Activated CD4-positive, alpha-beta T cell treated with anti-CD3 and anti-CD28 coated beads, Interleukin-2, Interleukin-6, amounts not matched to agents 100 ng/mL and 50 ng/mL, durations not matched to agents 16 hours and 8 hours (primary cell): ENCODE results near the gene RPUSD3.

Experiments
- DNase-seq: peaks from one replicate; pipeline ENCODE4 v3.0.0-alpha.2; 2020

Gene RPUSD3

DNA sequence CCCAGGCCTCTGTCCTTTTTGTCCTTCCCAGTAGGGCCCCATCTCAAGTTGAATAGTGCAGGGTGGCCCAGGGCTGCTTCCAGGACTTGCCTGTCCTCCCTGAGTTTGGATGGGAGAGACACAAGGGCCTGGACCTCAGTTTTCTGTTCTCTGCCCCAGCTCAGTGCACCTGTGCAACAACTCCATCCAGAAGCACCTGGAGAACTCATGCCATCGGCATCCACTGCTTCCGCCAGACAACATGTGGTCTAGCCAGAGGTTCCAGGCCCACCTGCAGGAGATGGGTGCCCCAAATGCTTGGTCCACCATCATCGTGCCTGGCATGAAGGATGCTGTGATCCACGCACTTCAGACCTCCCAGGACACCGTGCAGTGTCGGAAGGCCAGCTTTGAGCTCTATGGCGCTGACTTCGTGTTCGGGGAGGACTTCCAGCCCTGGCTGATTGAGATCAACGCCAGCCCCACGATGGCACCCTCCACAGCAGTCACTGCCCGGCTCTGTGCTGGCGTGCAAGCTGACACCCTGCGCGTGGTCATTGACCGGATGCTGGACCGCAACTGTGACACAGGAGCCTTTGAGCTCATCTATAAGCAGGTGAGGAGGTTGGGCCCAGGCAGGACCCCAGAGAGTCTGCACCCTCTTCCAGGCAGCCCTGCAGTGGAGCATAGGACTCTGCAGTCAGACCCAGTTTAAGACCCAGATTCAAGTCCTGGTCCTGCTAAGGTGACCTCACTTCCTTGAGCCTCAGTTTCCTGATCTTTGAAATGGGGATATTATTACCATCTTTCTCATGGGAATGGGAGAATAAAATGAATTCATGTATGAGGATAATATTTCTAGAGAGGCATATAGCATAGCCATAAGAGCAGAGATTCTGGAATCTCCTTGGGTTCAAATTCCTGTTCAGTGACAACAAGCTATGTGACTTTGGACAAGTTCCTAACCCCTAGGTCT, 14.7 kb downstream of the RPUSD3 start:
- no peak for DNase-seq

DNA sequence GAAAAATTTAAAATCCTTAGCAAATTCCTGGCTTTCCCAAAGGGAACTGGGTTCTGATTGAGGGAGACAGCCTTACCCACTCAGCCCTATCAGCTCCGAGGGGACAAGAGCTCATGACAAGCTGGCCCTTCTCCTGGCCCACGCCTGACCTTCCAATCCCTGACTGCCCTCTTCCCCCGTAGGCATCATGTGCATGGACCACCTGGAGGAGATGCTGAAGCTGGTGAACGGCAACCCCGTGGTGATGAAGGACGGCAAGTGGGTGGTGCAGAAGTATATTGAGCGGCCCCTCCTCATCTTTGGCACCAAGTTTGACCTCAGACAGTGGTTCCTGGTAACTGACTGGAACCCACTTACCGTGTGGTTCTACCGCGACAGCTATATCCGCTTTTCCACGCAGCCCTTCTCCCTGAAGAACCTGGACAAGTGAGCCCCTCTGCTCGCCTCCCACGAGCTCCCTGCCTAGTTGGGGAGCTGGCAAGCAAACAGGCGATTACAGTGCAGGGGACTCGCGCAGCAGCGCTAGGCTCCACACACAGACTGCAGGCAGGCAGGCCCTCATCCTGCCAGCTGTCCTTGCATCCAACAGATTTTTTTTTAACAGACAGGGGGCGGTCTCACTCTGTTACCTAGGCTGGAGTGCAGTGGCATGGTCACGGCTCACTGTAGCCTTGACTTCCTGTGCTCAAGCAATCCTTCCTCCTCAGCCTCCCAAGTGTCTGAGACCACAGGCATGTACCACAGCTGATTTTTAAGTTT, 16.8 kb downstream of the RPUSD3 start:
- DNase-seq: peak; percentile 45

DNA sequence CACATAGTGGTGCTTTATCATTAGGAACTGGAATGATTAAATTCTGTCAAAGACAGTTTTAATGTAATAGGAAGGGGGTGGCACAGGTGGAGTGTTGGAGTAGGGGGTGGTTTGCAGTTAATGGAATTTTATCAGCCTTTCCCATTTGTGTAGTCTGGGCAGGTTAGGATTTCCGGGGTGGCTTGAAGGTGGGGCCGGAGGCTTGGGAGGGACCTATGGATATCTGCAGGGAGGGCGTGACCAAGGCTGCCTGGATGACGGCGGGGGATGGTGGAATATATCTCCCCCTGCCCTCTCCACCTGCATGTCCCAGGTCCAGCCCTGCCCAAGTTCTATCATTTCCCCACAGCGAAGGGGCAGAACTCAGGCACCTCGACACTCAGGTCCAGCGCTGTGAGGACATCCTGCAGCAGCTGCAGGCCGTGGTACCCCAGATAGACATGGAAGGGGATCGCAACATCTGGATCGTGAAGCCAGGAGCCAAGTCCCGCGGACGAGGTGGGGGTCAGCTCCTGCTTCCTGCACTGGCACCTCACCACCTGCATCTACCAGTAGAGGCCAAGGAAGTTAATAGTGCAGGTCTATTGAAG, 18.3 kb downstream of the RPUSD3 start:
- no peak for DNase-seq

DNA sequence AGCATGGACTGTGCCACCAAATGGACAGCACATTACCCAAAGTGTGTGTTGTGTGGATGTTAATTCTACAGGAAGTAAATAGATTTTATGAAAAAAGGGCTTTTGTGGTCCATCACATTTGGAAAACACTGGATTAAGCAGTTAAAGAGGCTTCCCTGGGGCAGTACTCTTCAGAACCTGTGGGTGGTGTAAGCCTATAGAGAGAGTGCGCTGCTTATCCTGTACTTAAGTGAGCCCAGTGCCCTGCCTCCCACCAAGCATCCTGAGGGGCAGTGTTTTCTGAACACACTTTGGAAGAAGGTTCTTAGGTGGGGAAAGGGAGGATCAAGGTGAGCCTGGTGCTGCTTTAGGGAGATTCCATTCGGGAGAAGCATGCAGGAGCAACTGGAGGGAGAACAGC, 22.9 kb downstream of the RPUSD3 start:
- no peak for DNase-seq

DNA sequence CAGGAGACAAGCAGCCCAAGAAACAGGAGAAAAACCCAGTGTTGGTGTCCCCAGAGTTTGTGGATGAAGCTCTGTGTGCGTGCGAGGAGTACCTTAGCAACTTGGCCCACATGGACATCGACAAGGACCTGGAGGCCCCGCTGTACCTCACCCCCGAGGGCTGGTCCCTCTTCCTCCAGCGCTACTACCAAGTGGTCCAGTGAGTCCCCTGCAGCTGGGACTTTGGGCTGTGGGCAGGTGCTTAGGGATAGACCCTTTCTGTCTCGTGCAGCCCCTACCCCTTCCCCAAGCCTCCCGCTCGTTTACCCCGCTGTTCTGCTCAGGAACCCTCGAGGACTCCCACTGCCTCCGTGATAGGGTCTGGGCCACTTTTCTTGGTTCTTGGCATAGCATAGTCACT, 23.3 kb downstream of the RPUSD3 start:
- DNase-seq: no peak

DNA sequence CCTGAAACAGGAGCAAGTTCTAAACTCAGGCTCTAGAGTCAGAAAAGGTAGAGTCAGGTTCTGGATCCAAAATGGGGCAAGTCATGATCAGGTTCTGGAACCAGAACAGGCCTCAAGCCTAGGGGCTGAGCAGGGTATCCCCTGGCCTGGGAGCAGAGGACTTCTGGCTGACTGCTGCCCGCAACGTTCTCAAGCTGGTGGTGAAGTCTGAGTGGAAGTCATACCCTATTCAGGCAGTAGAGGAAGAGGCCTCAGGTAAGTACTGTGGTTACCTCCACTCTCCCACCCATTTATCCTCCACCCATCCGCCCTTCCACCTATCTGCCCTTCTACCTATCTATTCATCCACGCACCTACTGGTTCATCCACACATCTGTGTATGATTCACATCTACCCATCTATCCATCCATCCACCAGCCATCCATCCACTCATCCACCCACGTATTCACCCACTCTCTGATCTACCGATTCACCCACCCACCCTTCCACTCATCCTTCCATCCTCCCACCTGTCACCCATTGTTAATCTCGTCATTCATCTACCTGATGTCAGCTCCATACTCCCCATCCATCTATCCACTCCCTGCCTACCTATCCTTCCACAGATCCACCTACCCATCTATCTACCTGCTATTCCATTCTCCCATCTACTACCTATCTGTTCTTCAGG, 25.0 kb downstream of the RPUSD3 start:
- DNase-seq: no peak

- DNase-seq: no peak
Measured at GRCh38 chr3:9817436-9817835, 26.4 kb downstream of the RPUSD3 start.

- DNase-seq: no peak
Measured at GRCh38 chr3:9815986-9816385, 27.8 kb downstream of the RPUSD3 start.

DNA sequence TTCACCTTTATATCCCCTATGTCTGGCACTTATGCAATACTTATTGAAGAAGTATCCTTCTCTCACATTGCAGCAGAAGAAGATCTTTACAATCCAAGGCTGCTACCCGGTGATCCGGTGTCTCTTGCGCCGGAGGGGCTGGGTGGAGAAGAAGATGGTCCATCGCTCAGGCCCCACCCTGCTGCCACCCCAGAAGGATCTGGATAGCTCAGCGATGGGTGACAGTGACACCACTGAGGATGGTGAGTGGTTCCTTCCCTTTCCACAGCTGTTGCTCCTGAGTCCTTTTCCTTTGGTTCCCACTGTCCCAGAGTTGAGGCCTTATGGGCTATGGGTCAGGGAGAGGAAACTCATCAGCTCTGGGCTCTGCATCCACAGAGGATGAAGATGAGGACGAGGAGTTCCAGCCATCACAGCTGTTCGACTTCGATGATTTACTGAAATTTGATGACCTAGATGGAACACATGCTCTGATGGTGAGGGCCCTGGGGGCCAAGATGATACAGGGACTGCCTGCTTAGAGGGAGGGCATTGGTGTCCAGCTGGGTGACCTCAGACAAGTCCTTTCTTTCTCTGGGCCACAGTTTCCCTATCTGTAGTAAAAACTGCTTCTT, 30.8 kb downstream of the RPUSD3 start:
- no peak for DNase-seq

DNA sequence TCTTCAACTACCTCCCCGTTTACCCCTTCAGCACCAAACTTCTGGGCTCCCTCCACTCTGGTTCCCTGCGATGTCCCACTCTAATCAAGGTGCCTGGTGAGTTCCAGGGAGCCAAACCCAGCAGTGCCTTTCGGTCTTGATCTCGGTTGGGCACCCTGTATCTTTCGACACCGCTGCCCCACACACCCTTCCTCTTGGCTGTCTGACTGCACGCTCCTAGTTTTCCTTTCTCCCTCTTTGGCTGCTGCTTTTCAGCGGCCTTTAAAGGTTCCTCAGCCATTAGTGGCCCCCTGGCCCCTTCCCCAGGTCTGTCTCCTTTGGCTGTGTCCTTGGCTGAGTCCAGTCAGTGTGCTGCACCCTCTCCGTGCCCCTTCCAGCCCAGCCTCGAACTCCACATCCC, 33.0 kb downstream of the RPUSD3 start:
- no peak for DNase-seq

DNA sequence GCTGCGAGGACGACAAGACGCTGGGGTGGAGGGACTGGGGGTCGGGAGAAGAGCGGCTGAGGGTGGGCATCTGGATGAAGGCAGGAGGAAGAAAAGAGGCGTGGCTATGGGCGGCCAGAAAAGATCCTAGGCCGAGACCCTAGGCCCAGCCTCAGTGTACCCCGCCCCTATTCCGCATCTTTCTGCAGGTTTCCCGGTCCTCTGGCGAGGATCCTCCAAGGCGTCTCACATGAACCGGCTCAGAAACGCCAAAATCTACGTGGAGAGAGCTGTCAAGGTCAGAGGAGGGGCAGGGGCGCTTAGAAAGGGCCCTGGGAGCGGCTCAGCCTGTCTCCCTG, 33.4 kb downstream of the RPUSD3 start:
- no peak for DNase-seq

DNA sequence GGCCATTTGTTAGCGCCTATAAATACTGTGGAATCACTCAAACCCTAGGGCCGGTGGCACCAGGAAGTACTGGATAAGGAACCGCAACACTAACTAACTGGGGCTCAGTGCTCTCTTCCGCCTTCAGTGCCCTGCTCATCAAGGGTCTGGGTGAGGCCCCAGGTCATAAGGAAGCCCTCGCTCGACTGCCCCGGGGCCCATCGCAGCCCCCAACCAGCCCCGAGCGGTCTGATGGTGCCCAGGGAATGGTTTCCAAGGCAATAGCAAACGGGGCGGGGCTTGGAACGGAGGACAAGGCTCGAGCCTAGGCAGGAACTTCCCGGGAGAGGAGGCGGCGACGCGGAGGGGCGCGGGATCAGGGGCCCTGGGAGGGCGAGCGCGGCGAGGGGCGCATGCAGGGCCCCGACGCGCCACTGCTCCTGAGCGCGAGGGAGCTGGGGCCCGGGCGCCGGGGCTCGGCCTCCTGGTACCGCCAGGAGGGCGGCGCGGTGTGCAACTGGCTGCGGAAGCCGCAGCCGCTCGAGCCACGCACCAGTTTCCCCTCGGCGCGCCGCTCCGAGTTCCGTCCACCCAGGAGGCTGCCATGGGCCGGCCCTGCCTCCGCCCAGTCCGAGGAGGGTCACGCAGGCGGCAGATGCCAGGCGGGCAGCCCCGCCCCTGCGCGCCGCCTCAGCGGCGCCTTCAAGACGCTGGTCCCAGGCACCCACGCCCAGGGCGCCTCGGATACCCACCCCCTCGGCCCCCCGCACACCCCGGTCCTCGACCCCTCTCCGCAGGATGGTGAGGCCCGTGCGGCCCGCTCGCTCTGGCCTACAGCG, 34.0 kb downstream of the RPUSD3 start, which contains the start of gene TTLL3:
Gene TTLL3 (plus strand): TSS at position 648 of the 818 bp plus-strand sequence. CDS start 400 bp downstream, outside the sequence.
- peak; percentile 48 for DNase-seq

- peak; percentile 8 for DNase-seq
Measured at GRCh38 chr3:9809239-9809614, 34.6 kb downstream of the RPUSD3 start.

DNA sequence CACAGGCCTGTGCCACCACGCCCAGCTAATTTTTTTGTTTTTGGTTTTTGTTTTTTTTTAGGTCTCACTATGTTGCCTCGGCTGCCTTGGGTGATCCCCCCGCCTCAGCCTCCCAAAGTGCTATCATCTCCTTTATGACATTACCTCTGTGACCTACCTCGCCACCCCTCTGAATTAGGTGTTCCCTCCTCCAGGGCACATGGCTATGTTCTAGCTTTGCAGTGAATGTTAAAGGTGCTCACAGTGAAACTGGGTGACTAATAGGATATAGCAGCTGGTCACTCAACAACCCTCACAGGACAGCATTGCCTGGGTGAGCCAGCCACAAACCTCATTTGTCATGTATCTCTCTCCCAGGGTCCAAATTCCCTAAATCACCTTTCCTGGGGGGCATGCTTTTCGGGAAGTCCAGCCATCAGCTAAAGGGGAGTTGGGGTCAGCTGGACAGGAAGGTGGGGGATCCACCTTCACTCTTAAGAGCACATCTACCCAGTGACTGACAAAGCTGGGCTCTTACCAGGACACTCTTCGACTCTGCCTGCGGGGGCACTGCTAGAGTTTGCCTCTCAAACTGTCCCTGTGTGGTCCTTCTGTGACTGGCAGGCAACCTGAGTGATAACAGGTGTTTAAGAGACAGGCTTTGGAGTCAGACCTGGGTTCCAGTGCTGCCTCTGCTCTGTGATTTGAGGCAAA, 35.3 kb downstream of the RPUSD3 start:
- DNase-seq: peak; percentile 66

DNA sequence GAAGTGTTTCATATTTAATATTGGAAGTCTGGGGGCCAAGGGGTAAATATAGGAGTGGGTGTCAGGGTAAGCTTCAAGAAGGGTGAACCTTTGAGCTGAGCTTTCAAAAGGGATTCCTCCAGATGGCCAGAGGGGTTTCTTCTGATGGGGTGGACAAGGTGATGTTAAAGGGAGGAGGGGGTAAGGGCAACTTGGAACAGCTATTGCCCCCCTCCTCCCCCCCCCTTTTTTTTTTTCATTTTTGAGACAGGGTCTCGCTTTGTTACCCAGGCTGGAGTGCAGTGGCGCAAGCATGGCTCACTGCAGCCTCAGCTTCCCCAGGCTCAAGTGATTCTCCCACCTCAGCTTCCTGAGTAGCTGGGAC, 35.8 kb downstream of the RPUSD3 start:
- no peak for DNase-seq

- DNase-seq: no peak
Measured at GRCh38 chr3:9806688-9807589, 36.9 kb downstream of the RPUSD3 start.

DNA sequence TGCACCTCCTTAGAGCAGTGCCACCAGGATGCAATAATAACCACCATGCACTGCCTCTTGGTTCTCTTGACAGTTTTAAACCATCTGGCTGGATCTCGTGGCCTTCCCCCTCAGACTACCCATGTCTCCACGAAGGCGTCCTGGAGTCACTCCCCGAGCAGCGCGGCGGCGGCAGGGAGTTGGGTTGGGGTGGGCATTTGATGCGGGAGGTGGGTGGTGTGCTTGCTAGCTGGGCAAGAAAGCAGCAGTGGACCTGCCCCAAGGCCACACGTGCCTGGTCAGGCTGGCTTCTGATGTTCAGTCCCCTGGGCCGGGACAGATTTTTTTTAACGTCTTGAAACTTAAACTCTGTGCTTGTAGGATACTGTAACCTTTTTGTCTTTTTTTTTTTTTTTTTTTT, 37.7 kb downstream of the RPUSD3 start:
- DNase-seq: no peak

DNA sequence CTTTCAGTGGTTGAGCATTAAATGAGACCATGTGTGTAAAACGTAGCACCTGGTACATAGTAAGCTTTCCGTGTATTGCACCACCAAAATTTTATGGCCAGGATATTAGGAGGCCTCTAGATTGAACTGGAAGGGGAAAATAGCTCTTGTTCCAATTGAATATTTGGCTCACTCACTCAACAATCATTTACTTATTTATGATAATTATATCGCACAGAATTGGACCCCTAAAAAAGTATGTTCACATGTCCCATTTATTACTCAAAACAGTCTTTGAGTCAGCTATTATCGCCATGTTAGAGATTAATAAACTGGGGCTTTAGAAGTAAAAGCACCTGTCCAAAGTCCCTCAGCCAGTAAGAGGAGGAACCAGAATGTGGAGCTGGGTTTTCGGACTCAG, 38.8 kb downstream of the RPUSD3 start:
- no peak for DNase-seq

GRCh38 chr3:9803494-9803893, 40.3 kb downstream of the RPUSD3 start:
- DNase-seq: no peak

GRCh38 chr3:9800529-9800928, 43.3 kb downstream of the RPUSD3 start:
- DNase-seq: no peak
